Measurements from ENCODE around the gene PRDM11.
"Not testable (repeated sequence)": the region's sequence is repeated elsewhere in the genome, so short reads cannot be mapped to it uniquely, and the experiment has no call there.

The PRDM11 gene

GRCh38 chr11:45248501-45249011 is 102.1 kb downstream of the PRDM11 start:
- no peak overlapping the region for H3K27ac Mint-ChIP-seq
- no peaks in the 10 kb centered on the region for H3K4me1 Mint-ChIP-seq (ENCODE audit: low read depth)
- no peaks in the 10 kb centered on the region for H3K36me3 Mint-ChIP-seq (ENCODE audit: low read depth)
- no peaks in the 10 kb centered on the region for H3K9me3 Mint-ChIP-seq
- no peaks in the 10 kb centered on the region for H3K27me3 Mint-ChIP-seq (ENCODE audit: low read depth)
- H3K4me3 Mint-ChIP-seq: no peak overlapping the region

GRCh38 chr11:45249372-45249771 is 102.9 kb downstream of the PRDM11 start:
- H3K4me3 Mint-ChIP-seq; H3K9me3 Mint-ChIP-seq; H3K27ac Mint-ChIP-seq; H3K27me3 Mint-ChIP-seq (ENCODE audit: low read depth); H3K36me3 Mint-ChIP-seq (ENCODE audit: low read depth); H3K4me1 Mint-ChIP-seq (ENCODE audit: low read depth): not testable (repeated sequence)

DNA sequence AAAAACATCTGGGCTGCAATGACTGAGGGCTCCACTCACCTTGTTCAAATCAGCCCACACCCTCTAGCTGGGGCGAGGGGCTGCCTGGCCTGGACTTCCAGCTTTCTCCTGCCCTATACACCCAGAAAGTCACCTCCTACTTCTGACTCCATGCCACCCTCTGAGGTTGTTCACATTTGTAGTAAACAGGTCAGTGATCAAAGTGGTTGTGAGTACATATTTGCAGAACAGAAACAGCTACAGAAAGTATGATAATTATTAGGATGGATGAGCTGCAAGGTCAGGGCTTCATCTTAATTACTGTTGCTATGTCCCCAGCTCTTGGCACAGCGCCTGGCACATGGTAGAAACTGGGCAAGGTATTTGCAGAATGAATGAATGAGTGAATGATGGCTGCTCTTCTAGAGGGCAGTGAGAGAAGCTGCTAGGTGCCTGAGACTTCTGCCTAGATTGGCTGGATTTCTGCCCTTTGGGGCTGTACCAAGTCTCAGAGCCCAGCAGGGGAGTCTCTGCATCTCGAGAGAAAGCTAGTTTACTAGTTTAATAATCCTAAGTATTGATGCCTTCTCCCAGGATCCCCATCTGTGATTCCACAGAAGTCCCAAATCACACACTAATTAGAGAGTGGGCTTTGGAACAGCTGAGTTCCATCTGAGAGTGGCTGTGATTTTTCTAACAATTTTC is 103.7 kb downstream of the PRDM11 start:
- Mint-ChIP-seq H3K36me3 (ENCODE audit: low read depth) (no peaks in the 10 kb centered on the region), H3K27ac (no peak overlapping the region), H3K9me3 (no peaks in the 10 kb centered on the region)

DNA sequence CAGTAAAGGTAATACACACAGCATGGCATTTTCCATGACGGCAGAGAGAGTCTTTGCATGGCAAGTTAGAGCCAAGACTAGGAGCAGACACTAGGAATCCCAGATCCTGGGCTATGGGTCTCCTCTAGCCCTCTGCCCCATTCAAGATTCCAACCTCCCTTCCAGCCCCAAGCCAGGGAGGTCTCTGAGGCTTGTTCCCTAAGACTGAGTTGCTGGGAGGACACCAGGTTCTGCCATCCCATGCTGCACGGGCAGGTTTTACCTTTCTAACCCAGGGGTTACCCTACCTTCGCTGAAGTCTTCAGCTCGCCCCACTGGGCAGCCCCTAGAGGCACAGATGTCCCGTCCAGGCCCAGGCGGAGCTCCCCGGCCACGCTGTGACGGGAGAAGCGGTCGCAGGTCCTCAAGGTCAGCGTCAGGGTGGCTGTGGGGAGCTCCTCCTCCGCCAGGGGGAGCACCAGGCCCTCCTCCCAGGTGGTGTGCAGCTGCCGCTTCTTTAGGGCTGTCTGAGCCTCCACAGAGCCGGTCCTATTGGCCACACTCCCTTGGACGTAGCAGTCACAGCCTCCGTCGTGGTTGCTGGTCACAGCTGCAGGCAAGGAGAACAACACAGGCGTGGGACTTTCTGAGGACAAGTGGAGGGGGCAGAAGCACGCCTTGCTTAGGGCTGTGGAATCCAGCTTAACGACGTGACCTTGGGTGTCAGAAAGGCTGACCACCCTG is 105.9 kb downstream of the PRDM11 start:
- H3K27me3 Mint-ChIP-seq (ENCODE audit: low read depth): no peaks in the 10 kb centered on the region
- H3K27ac Mint-ChIP-seq: no peak overlapping the region

More for the DNA sequence above, 103.7 kb downstream of the PRDM11 start:
- H3K4me3 Mint-ChIP-seq: no peak overlapping the region
- no peaks in the 10 kb centered on the region for H3K27me3 Mint-ChIP-seq (ENCODE audit: low read depth)
- no peaks in the 10 kb centered on the region for H3K4me1 Mint-ChIP-seq (ENCODE audit: low read depth)

DNA sequence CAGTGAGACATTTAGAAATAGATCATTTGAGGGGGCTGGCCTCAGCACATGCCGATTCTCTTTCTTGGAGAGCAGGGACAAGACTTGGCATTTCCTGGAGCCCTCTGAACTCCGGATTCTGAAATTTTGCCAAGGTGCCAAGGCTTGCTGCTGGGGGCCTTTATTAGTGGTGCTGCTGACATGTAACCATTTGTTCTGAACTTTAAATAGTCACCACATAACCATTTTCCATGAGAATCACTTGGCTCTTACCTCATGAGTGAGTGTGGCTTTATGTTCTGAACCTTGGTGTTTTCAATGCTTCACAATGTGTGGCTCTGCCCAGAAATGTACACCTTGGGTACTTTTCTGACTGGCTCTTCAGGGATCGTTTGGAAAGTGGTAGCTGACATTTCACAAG is 106.4 kb downstream of the PRDM11 start:
- Mint-ChIP-seq H3K36me3 (ENCODE audit: low read depth) (no peaks in the 10 kb centered on the region), H3K4me1 (ENCODE audit: low read depth) (no peaks in the 10 kb centered on the region), H3K9me3 (no peaks in the 10 kb centered on the region), H3K27ac (no peak overlapping the region), H3K4me3 (no peak overlapping the region), H3K27me3 (ENCODE audit: low read depth) (no peaks in the 10 kb centered on the region)

More for the DNA sequence above, 105.9 kb downstream of the PRDM11 start:
- Mint-ChIP-seq H3K4me1 (ENCODE audit: low read depth) (no peaks in the 10 kb centered on the region), H3K4me3 (no peak overlapping the region), H3K9me3 (no peaks in the 10 kb centered on the region), H3K36me3 (ENCODE audit: low read depth) (no peaks in the 10 kb centered on the region)

- Mint-ChIP-seq H3K4me1 (ENCODE audit: low read depth) (no peaks in the 10 kb centered on the region), H3K27me3 (ENCODE audit: low read depth) (peaks cover 6% of the 10 kb centered on the region), H3K27ac (no peak overlapping the region), H3K4me3 (no peak overlapping the region), H3K36me3 (ENCODE audit: low read depth) (no peaks in the 10 kb centered on the region), H3K9me3 (no peaks in the 10 kb centered on the region)
Measured at GRCh38 chr11:45253640-45254039, 107.2 kb downstream of the PRDM11 start.

DNA sequence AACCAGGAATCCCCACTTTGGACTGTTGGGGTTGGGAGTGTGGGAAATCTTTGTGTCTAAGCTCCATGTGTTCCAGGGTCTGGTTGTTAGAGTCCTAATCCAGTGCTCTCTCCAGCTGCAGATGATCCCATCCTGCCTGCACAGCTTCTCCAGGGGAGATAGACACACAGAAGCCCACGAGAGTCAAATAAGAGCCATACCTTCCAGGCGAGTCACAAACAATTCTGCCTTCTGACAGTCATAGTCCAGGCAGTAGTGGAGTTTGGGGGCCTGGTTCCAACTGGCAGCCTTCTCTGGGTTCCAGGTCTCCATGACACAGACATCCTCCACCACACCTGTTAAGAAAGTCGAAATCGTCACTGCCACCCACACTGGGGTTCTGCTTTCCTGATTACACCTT is 107.6 kb downstream of the PRDM11 start:
- no peak overlapping the region for H3K27ac Mint-ChIP-seq
- no peaks in the 10 kb centered on the region for H3K9me3 Mint-ChIP-seq
- no peak overlapping the region for H3K4me3 Mint-ChIP-seq
- H3K27me3 Mint-ChIP-seq (ENCODE audit: low read depth): peaks cover 9% of the 10 kb centered on the region
- no peaks in the 10 kb centered on the region for H3K4me1 Mint-ChIP-seq (ENCODE audit: low read depth)
- no peaks in the 10 kb centered on the region for H3K36me3 Mint-ChIP-seq (ENCODE audit: low read depth)

DNA sequence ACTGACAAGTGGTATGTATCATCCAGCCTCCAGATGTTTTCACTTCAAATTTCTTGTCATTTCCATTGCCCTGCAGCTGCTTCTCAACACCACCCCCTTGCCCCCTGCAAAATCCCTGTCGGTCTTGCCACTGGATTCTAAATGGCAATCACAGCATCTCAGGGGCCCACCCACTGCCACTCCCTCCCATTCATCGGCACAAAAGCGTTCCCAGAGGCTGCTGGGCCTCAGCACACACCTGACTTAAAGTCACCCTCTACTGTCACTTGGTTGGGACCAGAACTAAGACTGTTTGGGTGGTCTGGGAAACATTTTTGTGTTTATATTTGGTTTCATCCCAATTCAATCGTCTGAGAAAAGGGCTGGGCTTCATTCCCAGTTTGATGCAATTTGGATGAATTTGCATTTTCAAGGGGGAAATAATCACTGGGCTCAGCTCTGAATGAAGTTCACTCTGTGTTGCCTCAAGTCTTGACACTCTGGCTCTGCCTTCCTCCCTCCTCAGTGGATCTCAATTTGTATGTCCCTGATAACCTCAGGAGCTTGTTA is 112.6 kb downstream of the PRDM11 start:
- H3K27me3 Mint-ChIP-seq (ENCODE audit: low read depth): peaks cover 10% of the 10 kb centered on the region
- no peaks in the 10 kb centered on the region for H3K4me1 Mint-ChIP-seq (ENCODE audit: low read depth)
- no peaks in the 10 kb centered on the region for H3K9me3 Mint-ChIP-seq
- H3K27ac Mint-ChIP-seq: no peak overlapping the region
- no peak overlapping the region for H3K4me3 Mint-ChIP-seq
- H3K36me3 Mint-ChIP-seq (ENCODE audit: low read depth): no peaks in the 10 kb centered on the region

DNA sequence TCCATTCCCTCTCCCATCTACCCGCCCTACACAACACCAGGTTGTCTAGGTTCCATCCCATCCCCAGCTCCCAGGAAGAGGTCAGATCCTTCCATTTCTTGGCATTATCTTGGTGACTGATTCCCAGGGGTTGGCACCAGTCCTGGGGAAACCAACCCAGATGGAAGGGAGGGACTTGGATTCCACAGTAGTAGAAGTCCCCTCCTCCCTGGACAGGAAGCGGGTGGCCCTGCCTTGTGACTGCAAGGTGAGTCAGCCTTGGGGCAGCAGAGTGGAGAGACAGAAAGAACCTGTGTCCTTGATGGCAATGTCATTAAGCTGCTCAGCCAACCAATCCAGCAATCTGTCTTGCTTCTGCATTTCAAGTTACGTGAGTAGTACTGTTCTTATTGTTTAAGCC is 113.2 kb downstream of the PRDM11 start:
- no peaks in the 10 kb centered on the region for H3K36me3 Mint-ChIP-seq (ENCODE audit: low read depth)
- H3K9me3 Mint-ChIP-seq: no peaks in the 10 kb centered on the region
- H3K4me3 Mint-ChIP-seq: no peak overlapping the region
- no peaks in the 10 kb centered on the region for H3K4me1 Mint-ChIP-seq (ENCODE audit: low read depth)
- H3K27ac Mint-ChIP-seq: no peak overlapping the region
- H3K27me3 Mint-ChIP-seq (ENCODE audit: low read depth): peaks cover 14% of the 10 kb centered on the region

DNA sequence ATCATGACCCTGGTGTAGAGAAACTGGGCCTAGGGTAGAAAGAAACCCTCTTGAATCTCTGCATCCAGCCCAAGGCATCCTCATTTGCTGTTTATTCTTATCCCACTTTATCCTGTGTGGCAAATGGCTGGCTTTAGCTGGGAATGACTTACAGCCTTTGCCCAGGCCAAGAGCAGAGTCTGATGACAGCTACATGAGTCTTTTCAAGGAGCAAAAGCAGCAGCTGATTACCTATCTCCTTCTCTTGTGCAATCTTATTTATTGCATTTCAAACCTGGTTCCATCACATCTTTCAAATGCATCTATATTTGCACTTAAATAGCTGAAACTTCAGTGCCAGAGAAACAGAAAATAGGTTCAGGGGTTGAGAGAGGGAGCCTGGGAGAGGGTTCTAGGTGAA is 113.6 kb downstream of the PRDM11 start:
- Mint-ChIP-seq H3K27me3 (ENCODE audit: low read depth) (peaks cover 14% of the 10 kb centered on the region), H3K9me3 (no peaks in the 10 kb centered on the region), H3K36me3 (ENCODE audit: low read depth) (no peaks in the 10 kb centered on the region), H3K4me3 (no peak overlapping the region), H3K27ac (no peak overlapping the region), H3K4me1 (ENCODE audit: low read depth) (no peaks in the 10 kb centered on the region)

DNA sequence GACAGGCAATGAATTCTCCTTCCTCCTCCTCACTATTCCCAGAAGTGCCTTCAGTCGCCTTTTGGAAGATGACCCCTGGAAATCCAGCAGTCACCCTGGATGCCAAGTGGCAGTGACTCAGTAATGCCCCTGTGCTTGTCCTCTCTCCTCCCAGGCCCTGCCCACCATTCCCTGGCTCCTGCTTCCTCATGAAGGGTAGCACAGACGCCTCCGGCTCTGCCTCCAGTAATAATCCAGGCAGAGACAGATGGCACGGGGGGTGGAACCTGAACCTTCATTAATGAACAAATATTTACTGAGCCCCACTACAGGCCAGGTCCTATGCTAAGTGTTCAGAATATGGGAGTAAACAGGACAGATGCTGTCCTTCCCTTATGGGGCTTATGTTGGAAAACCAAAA is 116.5 kb downstream of the PRDM11 start:
- Mint-ChIP-seq H3K27me3 (ENCODE audit: low read depth) (peaks cover 19% of the 10 kb centered on the region), H3K4me1 (ENCODE audit: low read depth) (no peaks in the 10 kb centered on the region), H3K9me3 (no peaks in the 10 kb centered on the region), H3K27ac (no peak overlapping the region), H3K4me3 (no peak overlapping the region), H3K36me3 (ENCODE audit: low read depth) (no peaks in the 10 kb centered on the region)

DNA sequence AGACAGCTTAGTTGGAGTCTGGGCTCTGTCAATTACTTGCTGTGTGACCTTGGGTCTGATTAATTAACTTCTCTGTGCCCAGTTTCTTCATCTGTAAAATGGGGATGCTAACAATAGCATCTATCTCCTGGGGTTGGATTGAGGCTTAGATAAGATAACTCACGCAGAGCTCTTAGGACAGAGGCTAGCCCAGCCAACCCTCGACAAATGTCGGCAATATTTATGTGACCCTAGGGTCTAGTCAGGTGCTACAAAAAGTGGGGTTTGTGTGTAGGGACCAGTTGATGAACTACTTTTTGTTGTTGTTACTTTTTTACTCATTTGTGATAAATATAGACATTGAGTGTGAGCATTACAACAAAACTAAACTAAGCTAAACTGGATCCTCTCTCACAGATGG is 117.3 kb downstream of the PRDM11 start:
- Mint-ChIP-seq H3K36me3 (ENCODE audit: low read depth) (no peaks in the 10 kb centered on the region), H3K4me3 (no peak overlapping the region), H3K27ac (no peak overlapping the region), H3K4me1 (ENCODE audit: low read depth) (no peaks in the 10 kb centered on the region), H3K27me3 (ENCODE audit: low read depth) (peaks cover 14% of the 10 kb centered on the region), H3K9me3 (no peaks in the 10 kb centered on the region)

GRCh38 chr11:45264839-45265515 is 118.5 kb downstream of the PRDM11 start:
- no peaks in the 10 kb centered on the region for H3K9me3 Mint-ChIP-seq
- H3K27me3 Mint-ChIP-seq (ENCODE audit: low read depth): peaks cover 19% of the 10 kb centered on the region
- H3K4me1 Mint-ChIP-seq (ENCODE audit: low read depth): no peaks in the 10 kb centered on the region
- no peak overlapping the region for H3K27ac Mint-ChIP-seq
- no peaks in the 10 kb centered on the region for H3K36me3 Mint-ChIP-seq (ENCODE audit: low read depth)
- H3K4me3 Mint-ChIP-seq: no peak overlapping the region

GRCh38 chr11:45265969-45266675 is 119.7 kb downstream of the PRDM11 start:
- Mint-ChIP-seq H3K4me1 (ENCODE audit: low read depth) (no peaks in the 10 kb centered on the region), H3K36me3 (ENCODE audit: low read depth) (no peaks in the 10 kb centered on the region), H3K27ac (no peak overlapping the region), H3K9me3 (no peaks in the 10 kb centered on the region), H3K4me3 (no peak overlapping the region), H3K27me3 (ENCODE audit: low read depth) (peaks cover 28% of the 10 kb centered on the region)
